GM10847 (cell line): Measurements from ENCODE around the gene SUSD5.

Experiments
- POLR2A ChIP-seq: IDR thresholded peaks from 2 replicates; pipeline ENCODE4 v1.6.1; 2011; ENCODE audit not compliant: insufficient read length; ENCODE audit errors: extremely low read depth

The SUSD5 gene

DNA sequence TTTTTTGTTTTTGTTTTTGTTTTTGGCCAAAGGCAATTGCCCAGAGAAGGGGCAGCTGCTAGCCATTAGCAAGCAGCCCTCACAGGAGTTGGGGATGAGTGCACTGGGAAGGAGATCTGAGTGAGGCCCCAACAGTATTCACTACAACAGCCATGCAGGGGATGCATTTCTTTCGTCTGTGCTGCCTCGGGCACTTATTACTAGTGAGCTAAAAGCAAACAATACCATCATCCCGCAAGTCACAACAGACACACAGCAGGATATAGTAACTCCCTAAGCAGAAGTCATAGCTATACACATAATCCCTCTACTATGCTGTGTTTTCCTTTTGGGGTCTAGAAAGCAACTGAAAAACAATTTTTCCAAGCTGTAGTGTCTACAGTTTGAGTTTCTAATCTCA is 77.6 kb downstream of the SUSD5 start:
- TF ChIP-seq POLR2A, result no peak

- no peak for TF ChIP-seq POLR2A
These were observed 78.6 kb downstream of the SUSD5 start for GRCh38 chr3:33139996-33140395.

- no peak for TF ChIP-seq POLR2A
These were observed 80.9 kb downstream of the SUSD5 start for GRCh38 chr3:33137691-33138090.

- TF ChIP-seq POLR2A, result no peak
These were observed 84.5 kb downstream of the SUSD5 start for GRCh38 chr3:33134026-33134625.

DNA sequence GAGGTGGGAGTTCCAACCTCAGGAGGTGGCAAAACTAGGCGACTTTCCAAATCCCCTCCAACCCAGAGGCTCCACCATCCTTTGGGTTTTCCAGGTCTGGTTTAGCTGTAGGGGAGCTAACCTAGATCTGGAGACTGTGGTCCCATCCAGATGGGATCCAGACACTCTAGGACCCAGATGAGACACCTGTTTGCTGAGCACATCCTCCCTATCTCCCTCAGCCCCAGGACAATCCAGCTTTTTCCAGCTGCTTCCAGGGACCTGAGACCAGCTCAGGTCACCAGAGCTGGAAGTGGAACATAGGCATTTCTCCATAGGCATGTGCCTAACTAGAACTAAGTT is 86.6 kb downstream of the SUSD5 start:
- no peak for TF ChIP-seq POLR2A

DNA sequence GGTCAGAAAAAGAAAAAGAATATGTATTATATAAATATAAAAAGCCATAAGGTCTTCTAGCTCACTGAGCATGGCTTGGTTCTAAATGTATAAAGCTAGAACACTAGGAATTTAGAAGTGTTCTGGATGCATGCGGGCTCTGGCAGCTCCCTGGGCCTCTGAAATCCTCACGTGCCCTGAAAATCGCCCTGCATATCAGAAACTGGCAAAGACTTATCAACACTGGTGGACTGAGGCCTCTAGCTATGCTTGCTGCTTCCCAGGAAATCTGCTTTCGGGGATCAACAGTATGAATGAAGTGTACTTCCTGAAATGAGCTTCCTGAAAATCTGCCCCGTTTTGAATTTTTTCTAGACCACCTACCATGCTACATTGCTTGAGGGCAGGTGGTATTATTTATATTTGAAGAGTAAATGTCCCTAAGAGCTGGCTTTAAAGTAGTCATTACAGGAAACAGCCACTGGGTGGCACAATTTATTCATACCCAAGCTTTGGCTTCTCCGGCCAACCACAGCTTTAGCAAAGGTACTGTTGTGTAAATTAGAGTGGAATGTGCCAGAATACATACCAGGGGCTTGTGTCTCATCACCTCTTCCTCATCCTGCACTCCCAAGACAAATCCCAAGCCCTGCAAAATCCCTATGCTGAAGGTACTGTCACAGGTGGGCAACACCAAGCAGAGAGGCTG is 87.1 kb downstream of the SUSD5 start:
- no peak for TF ChIP-seq POLR2A

DNA sequence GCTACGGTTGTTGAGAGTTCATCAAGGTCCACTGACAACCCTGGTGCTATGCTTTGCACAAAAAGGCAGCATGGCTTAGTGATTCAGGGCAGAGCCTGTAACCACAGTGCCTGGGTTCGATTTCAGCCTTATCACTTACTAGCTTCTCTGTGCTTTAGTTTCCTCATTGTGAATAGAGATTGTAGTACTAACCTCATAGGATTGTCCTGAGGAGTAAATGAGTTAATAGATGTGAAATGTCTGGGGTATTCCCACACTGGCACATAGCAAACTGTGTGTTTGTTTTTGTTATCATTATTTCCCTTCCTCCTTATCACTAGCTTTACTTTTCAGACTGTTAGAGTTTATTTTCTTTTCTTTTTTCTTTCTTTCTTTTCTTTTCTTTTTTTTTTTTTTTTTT is 88.5 kb downstream of the SUSD5 start:
- no peak for TF ChIP-seq POLR2A

DNA sequence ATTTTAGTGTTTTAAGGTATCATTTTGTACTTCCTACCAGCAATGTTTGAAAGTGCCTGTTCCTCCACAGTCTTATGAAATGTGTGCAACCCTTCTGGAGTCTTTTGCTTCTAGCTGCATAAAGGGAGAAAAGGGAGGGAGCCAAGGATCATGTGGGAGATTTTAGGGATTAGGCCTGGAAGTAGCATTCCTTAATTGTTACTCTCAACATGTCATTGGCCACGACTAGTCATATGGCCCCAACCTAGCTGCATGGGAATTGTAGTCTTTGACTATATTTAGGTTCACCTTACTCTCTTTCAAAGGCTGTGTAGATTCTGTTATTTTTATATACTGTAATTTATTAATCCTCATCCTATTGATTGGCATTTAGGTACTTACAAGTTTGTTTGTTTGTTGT is 89.9 kb downstream of the SUSD5 start:
- TF ChIP-seq POLR2A, result no peak

DNA sequence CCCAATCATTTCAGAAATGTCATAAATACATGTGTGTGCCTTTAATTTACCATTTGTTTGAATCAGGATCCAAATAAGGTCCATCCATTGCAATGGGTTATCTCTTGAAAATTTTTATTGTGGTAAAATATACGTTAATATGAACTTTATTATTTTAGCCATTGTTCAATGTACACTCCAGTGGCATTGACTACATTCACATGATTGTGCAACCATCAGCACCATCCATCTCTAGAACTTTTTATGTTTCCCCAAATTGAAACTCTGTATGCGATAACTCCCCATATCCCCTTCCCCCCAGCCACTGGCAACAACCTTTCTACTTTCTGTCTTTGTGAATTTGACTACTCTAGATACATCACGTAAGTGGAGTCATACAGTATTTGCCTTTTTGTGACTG is 92.8 kb downstream of the SUSD5 start:
- no peak for TF ChIP-seq POLR2A

GRCh38 chr3:33124638-33125037 is 94.0 kb downstream of the SUSD5 start:
- TF ChIP-seq POLR2A, result no peak

GRCh38 chr3:33122991-33123390 is 95.6 kb downstream of the SUSD5 start:
- no peak for TF ChIP-seq POLR2A

GRCh38 chr3:33119891-33120290 is 98.7 kb downstream of the SUSD5 start:
- no peak for TF ChIP-seq POLR2A

- TF ChIP-seq POLR2A, result no peak
These were observed 101.1 kb downstream of the SUSD5 start for GRCh38 chr3:33117461-33117860.

GRCh38 chr3:33115024-33115768 is 103.4 kb downstream of the SUSD5 start:
- TF ChIP-seq POLR2A, result no peak

- no peak for TF ChIP-seq POLR2A
These were observed 104.0 kb downstream of the SUSD5 start for GRCh38 chr3:33114622-33115023.

- TF ChIP-seq POLR2A, result peak; percentile 30
These were observed 104.6 kb downstream of the SUSD5 start, which contains the start of gene CRTAP for GRCh38 chr3:33113772-33114621. Gene CRTAP, plus strand, starts transcription at chr3:33114014. Its CDS starts 64 bp downstream, at chr3:33114078.

DNA sequence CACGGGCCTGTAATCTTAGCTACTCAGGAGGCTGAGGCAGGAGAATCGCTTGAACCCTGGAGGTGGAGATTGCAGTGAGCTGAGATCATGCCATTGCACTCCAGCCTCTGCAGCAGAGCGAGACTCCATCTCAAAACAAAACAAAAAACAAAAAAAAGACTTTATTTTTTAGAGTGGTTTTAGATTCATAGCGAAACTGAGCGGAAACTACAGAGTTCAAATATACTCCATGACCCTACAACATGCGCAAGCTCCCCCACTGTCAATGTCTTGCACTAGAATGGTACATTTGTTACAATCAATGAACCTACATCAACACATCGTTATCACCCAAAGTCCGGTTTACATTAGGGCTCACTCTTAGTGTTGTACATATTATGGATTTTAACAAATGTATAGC is 107.0 kb downstream of the SUSD5 start:
- TF ChIP-seq POLR2A, result no peak
